Measurements from ENCODE around the gene TMEM266.
"Not testable (repeated sequence)": the region's sequence is repeated elsewhere in the genome, so short reads cannot be mapped to it uniquely, and the experiment has no call there.

TMEM266 gene

GRCh38 chr15:76059320-76060117 lies at the start of gene TMEM266:
Gene TMEM266, plus strand, starts transcription at chr15:76059985. Its CDS starts 74,279 bp downstream, at chr15:76134264.
- H3K27me3 ChIP-seq (replicated peaks; ENCODE audit: control insufficient read depth, insufficient read depth, low read length) = no peaks in the 10 kb centered on the region
- TF ChIP-seq CTCF (IDR thresholded peaks at IDR 0.05; ENCODE audit: insufficient read depth, low read length, poor library complexity, severe bottlenecking) = peak; percentile 16
- H3K36me3 ChIP-seq (ENCODE audit: control insufficient read depth, insufficient read depth, low read length) = no peaks in the 10 kb centered on the region
- H3K4me3 ChIP-seq (replicated peaks; ENCODE audit: low read depth, low read length) = peak within 1 kb of the TSS; percentile 75
- peak; percentile 77 for DNase-seq (ENCODE audit: extremely low read depth, insufficient read length)

- H3K36me3 ChIP-seq (ENCODE audit: control insufficient read depth, insufficient read depth, low read length) = no peaks in the 10 kb centered on the region
- H3K4me3 ChIP-seq (replicated peaks; ENCODE audit: low read depth, low read length) = no peak overlapping the region; the same call in 1 of the 2 replicates
- no peak for DNase-seq (ENCODE audit: extremely low read depth, insufficient read length)
- no peaks in the 10 kb centered on the region for H3K27me3 ChIP-seq (replicated peaks; ENCODE audit: control insufficient read depth, insufficient read depth, low read length)
- TF ChIP-seq CTCF (IDR thresholded peaks at IDR 0.05; ENCODE audit: insufficient read depth, low read length, poor library complexity, severe bottlenecking) = no peak
These were observed 49.2 kb upstream of the TMEM266 start for GRCh38 chr15:76010613-76011012.

- DNase-seq (ENCODE audit: extremely low read depth, insufficient read length) = peak; percentile 5
- H3K36me3 ChIP-seq (ENCODE audit: control insufficient read depth, insufficient read depth, low read length) = no peaks in the 10 kb centered on the region
- H3K4me3 ChIP-seq (replicated peaks; ENCODE audit: low read depth, low read length) = peak within 1 kb of the TSS; percentile 33
- no peaks in the 10 kb centered on the region for H3K27me3 ChIP-seq (replicated peaks; ENCODE audit: control insufficient read depth, insufficient read depth, low read length)
- TF ChIP-seq CTCF (IDR thresholded peaks at IDR 0.05; ENCODE audit: insufficient read depth, low read length, poor library complexity, severe bottlenecking) = no peak
These were observed 47.9 kb upstream of the TMEM266 start, which contains the start of gene NRG4 for GRCh38 chr15:76011627-76012551. Gene NRG4, minus strand, starts transcription at chr15:76012424. Its CDS starts 1,194 bp downstream, at chr15:76011230.

GRCh38 chr15:76013470-76013869 lies 46.3 kb upstream of the TMEM266 start:
- H3K27me3 ChIP-seq (replicated peaks; ENCODE audit: control insufficient read depth, insufficient read depth, low read length); H3K4me3 ChIP-seq (replicated peaks; ENCODE audit: low read depth, low read length); H3K36me3 ChIP-seq (ENCODE audit: control insufficient read depth, insufficient read depth, low read length); DNase-seq (ENCODE audit: extremely low read depth, insufficient read length): not testable (repeated sequence)

GRCh38 chr15:76024021-76024768 lies 35.6 kb upstream of the TMEM266 start:
- no peak for TF ChIP-seq CTCF (IDR thresholded peaks at IDR 0.05; ENCODE audit: insufficient read depth, low read length, poor library complexity, severe bottlenecking)

More at GRCh38 chr15:76024021-76024768, 35.6 kb upstream of the TMEM266 start:
- Histone ChIP-seq H3K4me3 (replicated peaks; ENCODE audit: low read depth, low read length) (no peak overlapping the region), H3K27me3 (replicated peaks; ENCODE audit: control insufficient read depth, insufficient read depth, low read length) (no peaks in the 10 kb centered on the region), H3K36me3 (ENCODE audit: control insufficient read depth, insufficient read depth, low read length) (no peaks in the 10 kb centered on the region; the same call in 1 of the 2 replicates)
- no peak for DNase-seq (ENCODE audit: extremely low read depth, insufficient read length)
